Right ventricle myocardium inferior (tissue), 1 donor: Measurements from ENCODE around the gene GHRH. TPM values are rescaled to one million over a fixed set of nuclear protein-coding genes. Genes with fewer than 3 reads are reported as not detected.

Source experiments
- ATAC-seq: fragments of 200-7000 bp; cut with Tn5 transposase; one replicate; pipeline ENCODE4 v1.9.1; 2020; ENCODE audit warnings: mild to moderate bottlenecking, moderate library complexity
- DNase-seq: peaks from one replicate; pipeline ENCODE4 v3.0.0; 2021; ENCODE audit errors: missing footprints
- intact Hi-C: fragments of 100-400 bp; cut with DNase I; formaldehyde crosslinking; loops from one replicate; pipeline ENCODE4 v1.11.0; 2022
- total RNA-seq: library from RNA; stranded (reverse); fragmentation: NEBNext Ultra II Directional; extraction: Animal tissue kit (Norgen Biotek cat#: 25700); gene quantifications from one replicate; pipeline ENCODE4 v1.2.1, GENCODE V29; 2021
- donor health status: DM: no; HTN: yes; CAD: no; lungs with severe emphysema.

GHRH gene
- total RNA-seq, 1 donor from 2014 or later, result not detected

- intact Hi-C loops, result loop anchor here (1.0 kb wide), 1 partner anchor 264 kb away; no protein-coding TSS in a partner anchor
- DNase-seq (no peak), ATAC-seq (peak; percentile 45)
These were observed 9.2 kb upstream of the GHRH start for GRCh38 chr20:37270576-37271420.

GRCh38 chr20:37267667-37268313 lies 6.2 kb upstream of the GHRH start:
- DNase-seq (no peak), ATAC-seq (no peak)
- intact Hi-C loops, result loop anchor here (2.0 kb wide), 1 partner anchor 73 kb away; no protein-coding TSS in a partner anchor

GRCh38 chr20:37266940-37267666 lies 5.5 kb upstream of the GHRH start:
- ATAC-seq, result no peak
- no peak for DNase-seq
- intact Hi-C loops, result no loop called here

- intact Hi-C loops, result no loop called here
- DNase-seq, result no peak
- ATAC-seq, result no peak
These were observed 3.5 kb upstream of the GHRH start for GRCh38 chr20:37265152-37265551.

DNA sequence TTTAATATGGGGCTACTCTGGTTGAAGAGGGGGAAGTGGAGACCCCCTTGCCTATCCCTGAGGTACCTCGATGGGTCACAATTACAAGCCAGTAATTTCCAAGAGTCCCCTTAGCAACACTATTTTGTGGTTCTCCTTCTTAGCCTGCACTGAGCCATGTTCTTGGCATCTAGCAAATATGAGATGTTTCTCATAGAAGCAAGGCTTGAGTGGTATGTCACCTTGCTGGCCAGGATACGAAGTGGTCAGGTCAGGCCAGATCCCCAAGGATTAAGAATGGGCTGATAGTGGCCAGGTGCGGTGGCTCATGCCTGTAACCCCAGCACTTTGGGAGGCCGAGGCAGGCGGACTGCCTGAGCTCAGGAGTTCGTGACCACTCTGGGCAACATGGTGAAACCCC lies 2.1 kb upstream of the GHRH start:
- no peak for ATAC-seq
- no peak for DNase-seq
- intact Hi-C loops, result no loop called here

DNA sequence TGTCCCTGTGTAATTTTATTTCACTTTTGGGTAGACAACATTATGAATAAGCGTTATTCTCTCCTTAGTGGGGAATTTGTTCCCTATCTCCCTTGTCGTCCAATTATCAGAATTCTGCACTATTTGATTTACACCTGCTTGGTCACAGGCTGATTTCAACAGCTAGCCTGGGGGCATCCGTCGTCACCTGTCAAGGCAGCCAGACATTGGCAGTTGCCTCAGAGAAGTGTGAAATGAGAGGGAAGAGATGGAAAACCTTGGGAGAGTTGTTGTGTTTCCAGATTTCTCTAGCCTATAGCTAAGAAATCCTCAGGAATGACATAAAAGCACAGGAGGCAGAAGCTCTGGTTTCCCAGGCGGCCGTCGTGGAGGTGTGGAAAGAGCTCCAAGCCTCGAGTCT lies 891 bp upstream of the GHRH start:
- no peak for DNase-seq
- intact Hi-C loops, result no loop called here
- ATAC-seq, result no peak

DNA sequence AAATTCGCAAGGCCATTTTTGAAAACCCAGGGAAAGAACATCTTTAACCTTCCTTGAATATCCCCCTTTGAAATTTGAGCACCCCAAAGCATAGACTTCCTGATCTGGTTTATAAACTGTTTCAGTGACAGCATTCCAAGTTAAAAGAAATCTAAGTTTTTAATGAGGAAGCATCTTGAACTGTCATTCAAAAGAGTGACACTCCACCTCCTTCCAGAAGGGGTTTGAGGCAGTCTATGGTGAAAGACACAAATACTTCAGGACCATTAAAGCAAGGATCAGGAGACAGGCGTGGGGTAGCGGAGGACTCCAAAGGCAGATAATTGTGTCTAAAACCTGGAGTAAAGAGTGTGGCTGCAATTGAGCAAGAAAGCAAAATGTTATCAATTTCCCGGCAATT lies 691 bp downstream of the GHRH start:
- ATAC-seq, result no peak
- DNase-seq, result no peak
- intact Hi-C loops, result no loop called here

GRCh38 chr20:37259865-37260264 lies 1.7 kb downstream of the GHRH start:
- intact Hi-C loops, result no loop called here
- DNase-seq (no peak), ATAC-seq (no peak)

DNA sequence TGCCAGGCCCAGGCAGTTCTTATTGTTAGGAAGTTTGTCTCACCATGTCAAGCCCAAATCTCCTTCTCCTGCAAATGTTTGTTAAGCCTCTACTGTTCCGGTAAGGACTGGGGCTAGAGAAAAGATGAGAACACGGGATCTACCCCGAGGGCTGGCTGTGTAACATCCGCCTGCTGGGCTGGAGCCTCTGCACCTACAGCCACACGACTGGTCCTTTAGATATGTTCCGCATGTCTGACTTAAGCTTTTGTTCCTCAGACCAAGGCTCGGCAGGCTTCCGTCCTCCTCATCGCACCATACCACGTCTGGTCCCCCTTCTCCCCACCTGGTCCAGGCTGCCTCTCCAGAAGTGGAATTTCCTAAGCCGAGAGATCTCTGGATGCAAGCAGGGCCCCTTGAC lies 2.6 kb downstream of the GHRH start:
- intact Hi-C loops, result no loop called here
- DNase-seq, result no peak
- no peak for ATAC-seq

DNA sequence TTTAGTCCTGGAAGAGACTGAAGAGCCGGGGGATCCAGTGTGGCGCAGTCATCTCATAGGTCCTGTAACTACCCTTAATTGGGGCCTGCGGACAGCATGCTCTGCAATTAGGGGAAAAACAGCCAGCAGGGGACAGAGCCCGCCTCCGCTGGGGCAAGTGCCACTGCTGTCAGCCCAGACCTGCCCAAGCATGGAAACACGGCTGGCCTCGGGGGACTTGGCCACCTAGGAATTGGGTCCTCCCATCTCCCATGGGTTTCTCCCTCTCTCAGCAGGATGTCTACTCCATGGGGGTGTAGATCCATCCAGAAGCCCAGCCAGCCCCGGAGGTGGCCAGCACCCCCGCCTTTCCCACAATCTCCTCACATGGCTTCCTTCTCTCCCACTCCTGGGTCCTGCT lies 3.6 kb downstream of the GHRH start:
- DNase-seq (no peak), ATAC-seq (no peak)

DNA sequence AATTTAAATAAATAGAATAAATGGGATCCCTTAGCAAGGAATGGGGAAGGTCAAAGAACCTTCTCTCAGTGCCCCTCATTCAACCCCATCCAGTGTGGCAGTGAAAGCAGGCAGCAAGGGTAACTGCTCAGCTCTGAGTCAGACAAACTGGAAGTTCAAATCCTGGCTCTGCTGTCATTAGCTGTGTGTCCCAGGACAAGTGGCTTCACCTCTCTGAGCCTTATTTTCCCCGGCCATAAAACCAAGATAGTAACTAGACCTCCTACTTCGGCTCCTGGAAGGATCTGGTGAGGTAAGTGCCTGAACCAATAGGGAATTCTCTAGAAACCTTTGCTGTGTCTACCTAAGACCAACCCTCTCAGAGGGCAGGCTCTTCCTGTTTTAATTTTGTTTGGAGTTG lies 4.1 kb downstream of the GHRH start:
- intact Hi-C loops, result no loop called here
- DNase-seq (no peak), ATAC-seq (no peak)

More for the DNA sequence above, 3.6 kb downstream of the GHRH start:
- intact Hi-C loops, result no loop called here

GRCh38 chr20:37256286-37256685 lies 5.3 kb downstream of the GHRH start:
- no peak for ATAC-seq

GRCh38 chr20:37254114-37254878 lies 7.3 kb downstream of the GHRH start:
- no peak for ATAC-seq
- no peak for DNase-seq
- intact Hi-C loops, result no loop called here

More at GRCh38 chr20:37256286-37256685, 5.3 kb downstream of the GHRH start:
- intact Hi-C loops, result no loop called here
- no peak for DNase-seq

DNA sequence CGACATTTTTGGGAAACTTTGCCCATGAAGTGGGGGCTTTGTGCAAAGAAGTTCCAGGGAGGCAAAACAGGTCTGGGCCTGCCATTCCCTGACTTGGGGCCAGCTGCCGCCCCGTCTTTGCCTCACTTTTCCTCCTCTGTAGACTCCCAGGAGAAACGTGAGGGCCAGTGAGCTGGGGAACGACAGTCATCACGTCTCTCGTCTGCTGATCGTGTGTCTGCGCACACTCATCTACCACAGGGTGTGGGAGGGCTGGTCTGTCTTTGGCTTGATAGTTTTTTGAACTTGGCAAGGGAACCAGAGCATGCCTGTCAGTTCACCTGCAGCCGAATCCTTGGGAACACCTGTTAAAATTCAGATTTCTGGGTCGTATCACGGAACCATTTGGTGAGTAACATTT lies 8.5 kb downstream of the GHRH start:
- DNase-seq (no peak), ATAC-seq (no peak)
- intact Hi-C loops, result no loop called here

DNA sequence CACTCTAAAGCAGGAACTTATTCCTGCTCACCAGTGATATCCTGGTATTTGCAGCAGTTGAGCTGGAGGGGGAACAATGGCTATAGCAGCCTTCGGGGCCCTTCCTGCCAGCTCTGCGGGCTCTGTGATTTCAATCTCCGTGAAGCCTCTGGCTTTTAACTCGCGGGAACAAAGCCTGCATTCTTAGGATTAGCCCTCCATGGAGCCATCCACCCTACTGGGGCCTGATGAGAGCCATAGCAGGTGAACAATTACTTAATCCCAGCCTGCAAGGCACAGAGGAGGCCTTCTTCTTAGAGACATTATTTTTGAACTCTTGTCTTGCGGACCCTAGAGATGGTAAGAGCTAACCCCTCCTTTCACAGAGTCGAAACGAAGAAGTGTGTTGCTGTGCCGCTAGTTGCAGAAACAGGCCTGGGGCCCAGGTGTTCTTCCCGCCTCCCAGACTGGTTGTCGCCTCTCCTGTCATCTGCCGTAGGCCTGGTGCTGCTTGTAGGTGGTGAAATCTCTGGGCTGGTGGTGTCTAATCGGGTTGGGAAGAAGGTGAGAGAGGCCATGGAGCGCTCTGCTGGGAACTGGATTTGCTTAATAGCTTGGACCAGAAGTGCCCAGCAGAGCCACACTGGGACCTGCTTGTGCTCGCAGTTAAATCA lies 9.7 kb downstream of the GHRH start:
- intact Hi-C loops, result no loop called here

DNA sequence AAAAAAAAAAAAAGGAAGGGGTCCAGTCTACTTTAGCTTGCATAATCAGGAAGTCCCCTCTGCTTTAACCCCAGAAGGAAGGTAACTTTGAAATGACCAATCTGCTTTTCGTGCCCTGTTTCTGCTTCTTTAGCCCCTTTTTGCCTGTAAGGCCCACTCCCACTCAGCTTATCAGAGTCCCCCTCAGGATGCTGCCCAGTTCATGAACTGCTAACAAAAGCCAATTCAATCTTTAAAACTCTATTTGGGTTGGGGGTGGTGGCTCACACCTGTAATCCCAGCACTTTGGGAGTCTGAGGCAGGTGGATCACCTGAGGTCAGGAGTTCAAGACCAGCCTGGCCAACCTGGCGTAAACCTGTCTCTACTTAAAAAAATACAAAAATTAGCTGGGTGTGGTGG lies 12.3 kb downstream of the GHRH start:
- no peak for DNase-seq
- ATAC-seq, result no peak
- intact Hi-C loops, result no loop called here

More for the DNA sequence above, 9.7 kb downstream of the GHRH start:
- ATAC-seq (no peak), DNase-seq (no peak)

- intact Hi-C loops, result no loop called here
- ATAC-seq (no peak), DNase-seq (no peak)
These were observed 14.1 kb downstream of the GHRH start for GRCh38 chr20:37247547-37247946.

DNA sequence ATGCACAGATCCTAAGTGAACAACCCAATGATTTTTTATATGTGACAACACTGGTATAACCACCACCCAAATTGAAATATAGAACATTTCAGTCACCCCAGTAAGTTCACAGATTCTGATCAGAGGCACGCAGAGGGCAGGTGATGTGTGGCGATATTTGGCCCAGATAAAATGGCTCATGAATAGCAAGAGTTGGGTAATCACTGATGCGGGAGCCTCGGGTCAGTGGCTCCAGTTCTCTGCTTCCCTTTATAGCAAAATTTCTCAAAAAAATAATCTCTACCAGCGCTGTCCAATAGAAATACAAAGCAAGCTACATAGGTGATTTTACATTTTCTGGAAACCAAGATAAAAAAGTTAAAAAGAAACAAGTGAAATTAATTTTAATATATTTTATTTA lies 14.9 kb downstream of the GHRH start:
- ATAC-seq, result no peak
- intact Hi-C loops, result no loop called here
- DNase-seq, result no peak
